MM.1S (cell line): Measurements from ENCODE around the gene NFATC2.

Experiments
- EZH2 ChIP-seq: fragments of 300-600 bp; sonication (generic); optimal IDR thresholded peaks from 2 replicates; pipeline ENCODE3; 2017; ENCODE audit warnings: low read depth, mild to moderate bottlenecking, antibody characterized with exemption, low read length, mixed read lengths
- TF ChIP-seq, protein P1 (sequence below): fragments of 300-600 bp; sonication (generic); IDR thresholded peaks from 2 replicates; pipeline ENCODE4 v1.5.1; 2016; ENCODE audit warnings: antibody characterized with exemption, low read length, mixed read lengths

DNA sequence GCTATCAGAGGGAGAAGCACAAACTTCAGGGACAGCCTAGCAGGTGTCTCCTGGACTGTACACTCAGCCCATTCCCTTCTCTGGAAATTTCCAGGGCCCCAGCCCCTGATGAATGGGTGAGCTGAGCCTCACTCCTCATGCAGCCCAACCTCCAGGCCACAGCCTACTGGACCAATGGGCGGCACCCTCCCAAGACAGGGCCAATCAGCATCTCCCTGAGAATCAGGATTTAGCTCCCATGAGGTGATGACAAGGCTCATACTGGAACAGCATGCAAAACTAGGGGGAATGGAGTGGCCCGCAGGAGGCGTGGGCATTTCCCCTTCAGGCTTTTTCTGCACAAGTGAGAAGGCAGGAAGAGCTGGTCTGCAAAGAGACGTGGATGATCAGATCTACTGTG lies 29.0 kb downstream of the NFATC2 start:
- TF ChIP-seq, protein P1, sequence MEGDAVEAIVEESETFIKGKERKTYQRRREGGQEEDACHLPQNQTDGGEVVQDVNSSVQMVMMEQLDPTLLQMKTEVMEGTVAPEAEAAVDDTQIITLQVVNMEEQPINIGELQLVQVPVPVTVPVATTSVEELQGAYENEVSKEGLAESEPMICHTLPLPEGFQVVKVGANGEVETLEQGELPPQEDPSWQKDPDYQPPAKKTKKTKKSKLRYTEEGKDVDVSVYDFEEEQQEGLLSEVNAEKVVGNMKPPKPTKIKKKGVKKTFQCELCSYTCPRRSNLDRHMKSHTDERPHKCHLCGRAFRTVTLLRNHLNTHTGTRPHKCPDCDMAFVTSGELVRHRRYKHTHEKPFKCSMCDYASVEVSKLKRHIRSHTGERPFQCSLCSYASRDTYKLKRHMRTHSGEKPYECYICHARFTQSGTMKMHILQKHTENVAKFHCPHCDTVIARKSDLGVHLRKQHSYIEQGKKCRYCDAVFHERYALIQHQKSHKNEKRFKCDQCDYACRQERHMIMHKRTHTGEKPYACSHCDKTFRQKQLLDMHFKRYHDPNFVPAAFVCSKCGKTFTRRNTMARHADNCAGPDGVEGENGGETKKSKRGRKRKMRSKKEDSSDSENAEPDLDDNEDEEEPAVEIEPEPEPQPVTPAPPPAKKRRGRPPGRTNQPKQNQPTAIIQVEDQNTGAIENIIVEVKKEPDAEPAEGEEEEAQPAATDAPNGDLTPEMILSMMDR, result no peak
- no peak for TF ChIP-seq EZH2
